A673 (cell line): ENCODE measurements around the gene ANKZF1. TPM values are rescaled to one million over a fixed set of nuclear protein-coding genes. Genes with fewer than 3 reads are reported as not detected.

Experiments
- BruUV-seq: library from RNA; stranded (reverse); fragments of 400-500 nt; replicated peaks from 2 replicates; lab custom pipeline; 2021; lab: Mats Ljungman, UMichigan
- CTCF ChIA-PET: fragments of 300-600 bp; sonication (Branson Sonifier 250); formaldehyde crosslinking; loops from one replicate; lab custom pipeline; 2022; ENCODE audit warnings: antibody characterized with exemption; lab: Charles Lee
- POLR2A ChIA-PET: fragments of 300-600 bp; sonication (Branson Sonifier 250); formaldehyde crosslinking; loops from one replicate; lab custom pipeline; 2022; ENCODE audit warnings: antibody characterized with exemption; ENCODE audit not compliant: low non-redundant PET; lab: Charles Lee
- DNase-seq: peaks from one replicate; pipeline ENCODE4 v3.0.0-alpha.2; 2015; ENCODE audit warnings: low spot score
- H3K27ac ChIP-seq: fragments of 200-600 bp; sonication (generic); 2 replicates; pipeline ENCODE4 v1.5.1; 2016; ENCODE audit warnings: mixed run types, low read depth, mild to moderate bottlenecking, mixed read lengths, antibody characterized with exemption, low read length; ENCODE audit not compliant: poor library complexity, severe bottlenecking
- H3K27me3 ChIP-seq: fragments of 200-600 bp; sonication (generic); replicated peaks from 2 replicates; pipeline ENCODE4 v1.6.1; 2017; ENCODE audit warnings: mixed run types, low read depth, mild to moderate bottlenecking, mixed read lengths, antibody characterized with exemption, low read length; ENCODE audit not compliant: insufficient read depth, poor library complexity
- H3K36me3 ChIP-seq: fragments of 200-600 bp; sonication (generic); 2 replicates; pipeline ENCODE4 v1.6.1; 2016; ENCODE audit warnings: mixed run types, mild to moderate bottlenecking, mixed read lengths, antibody characterized with exemption, low read length; ENCODE audit not compliant: insufficient read depth, poor library complexity, severe bottlenecking
- H3K4me1 ChIP-seq: fragments of 200-600 bp; sonication (generic); 2 replicates; pipeline ENCODE4 v1.6.1; 2017; ENCODE audit warnings: mixed run types, mild to moderate bottlenecking, mixed read lengths, antibody characterized with exemption, low read length; ENCODE audit not compliant: insufficient read depth, poor library complexity, severe bottlenecking
- H3K4me3 ChIP-seq: fragments of 200-600 bp; sonication (generic); 2 replicates; pipeline ENCODE4 v1.5.1; 2016; ENCODE audit warnings: low read depth, mixed run types, mild to moderate bottlenecking, mixed read lengths, low read length; ENCODE audit not compliant: poor library complexity, severe bottlenecking
- H3K9me3 ChIP-seq: fragments of 200-600 bp; sonication (generic); 2 replicates; pipeline ENCODE4 v1.6.1; 2016; ENCODE audit warnings: mixed run types, low read depth, mild to moderate bottlenecking, mixed read lengths, antibody characterized with exemption, low read length; ENCODE audit not compliant: poor library complexity, severe bottlenecking
- EZH2 ChIP-seq: fragments of 200-600 bp; sonication (generic); IDR thresholded peaks from 2 replicates; pipeline ENCODE4 v1.6.1; 2017; ENCODE audit warnings: borderline replicate concordance, low read depth, mild to moderate bottlenecking, mixed read lengths, antibody characterized with exemption, low read length; ENCODE audit not compliant: poor library complexity, severe bottlenecking
- intact Hi-C: fragments of 100-400 bp; cut with micrococcal nuclease; formaldehyde crosslinking; loops from one replicate; pipeline ENCODE4 v1.10.0; 2022; ENCODE audit not compliant: unreplicated experiment
- total RNA-seq: library from RNA; stranded (reverse); gene quantifications from 2 replicates; pipeline ENCODE4 v1.2.3, GENCODE V29; 2021
- TF ChIP-seq, protein P1 (sequence below): fragments of 300-800, 200-600 bp; sonication (generic); conservative IDR thresholded peaks from 2 replicates; pipeline ENCODE4 v1.5.1; 2017; ENCODE audit warnings: low read depth, mild to moderate bottlenecking, antibody characterized with exemption, low read length, moderate library complexity, mixed read lengths

The ANKZF1 gene
- total RNA-seq, 1 experiment from 2014 or later = 30.6 TPM

DNA sequence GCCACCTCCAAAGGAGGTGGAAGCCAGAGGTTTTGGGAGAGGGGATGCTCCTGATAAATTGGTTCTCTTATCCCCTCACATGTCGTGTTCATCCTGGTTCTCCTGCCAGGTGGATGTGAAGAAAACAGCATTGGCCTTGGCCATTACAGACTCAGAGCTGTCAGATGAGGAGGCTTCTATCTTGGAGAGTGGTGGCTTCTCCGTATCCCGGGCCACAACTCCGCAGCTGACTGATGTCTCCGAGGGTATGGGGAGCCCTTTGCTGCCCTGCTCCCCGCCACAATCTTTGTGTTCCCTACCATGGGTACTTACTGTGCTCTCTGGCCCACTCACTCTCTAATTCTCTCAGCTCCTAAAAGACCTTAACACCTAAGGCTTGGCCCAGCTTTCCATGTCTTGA is 48.1 kb upstream of the ANKZF1 start:
- no TSS peak for BruUV-seq
- CTCF ChIA-PET = no interaction called here
- H3K27ac ChIP-seq = no peak overlapping the region

DNA sequence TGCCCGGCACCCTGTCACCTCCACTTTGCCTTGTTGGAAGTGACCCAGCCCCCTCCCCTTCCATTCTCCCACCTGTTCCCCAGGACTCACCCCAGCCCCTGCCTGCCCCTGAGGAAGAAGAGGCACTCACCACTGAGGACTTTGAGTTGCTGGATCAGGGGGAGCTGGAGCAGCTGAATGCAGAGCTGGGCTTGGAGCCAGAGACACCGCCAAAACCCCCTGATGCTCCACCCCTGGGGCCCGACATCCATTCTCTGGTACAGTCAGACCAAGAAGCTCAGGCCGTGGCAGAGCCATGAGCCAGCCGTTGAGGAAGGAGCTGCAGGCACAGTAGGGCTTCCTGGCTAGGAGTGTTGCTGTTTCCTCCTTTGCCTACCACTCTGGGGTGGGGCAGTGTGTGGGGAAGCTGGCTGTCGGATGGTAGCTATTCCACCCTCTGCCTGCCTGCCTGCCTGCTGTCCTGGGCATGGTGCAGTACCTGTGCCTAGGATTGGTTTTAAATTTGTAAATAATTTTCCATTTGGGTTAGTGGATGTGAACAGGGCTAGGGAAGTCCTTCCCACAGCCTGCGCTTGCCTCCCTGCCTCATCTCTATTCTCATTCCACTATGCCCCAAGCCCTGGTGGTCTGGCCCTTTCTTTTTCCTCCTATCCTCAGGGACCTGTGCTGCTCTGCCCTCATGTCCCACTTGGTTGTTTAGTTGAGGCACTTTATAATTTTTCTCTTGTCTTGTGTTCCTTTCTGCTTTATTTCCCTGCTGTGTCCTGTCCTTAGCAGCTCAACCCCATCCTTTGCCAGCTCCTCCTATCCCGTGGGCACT is 47.1 kb upstream of the ANKZF1 start:
- CTCF ChIA-PET = no interaction called here

More for the DNA sequence above, 48.1 kb upstream of the ANKZF1 start:
- intact Hi-C loops = no loop called here
- H3K4me3 ChIP-seq = no peak overlapping the region
- DNase-seq = no peak
- peaks cover 5% of the 10 kb centered on the region for H3K4me1 ChIP-seq
- H3K36me3 ChIP-seq = peaks cover 40% of the 10 kb centered on the region
- H3K27me3 ChIP-seq = no peaks in the 10 kb centered on the region
- TF ChIP-seq EZH2 = no peak
- TF ChIP-seq, protein P1, sequence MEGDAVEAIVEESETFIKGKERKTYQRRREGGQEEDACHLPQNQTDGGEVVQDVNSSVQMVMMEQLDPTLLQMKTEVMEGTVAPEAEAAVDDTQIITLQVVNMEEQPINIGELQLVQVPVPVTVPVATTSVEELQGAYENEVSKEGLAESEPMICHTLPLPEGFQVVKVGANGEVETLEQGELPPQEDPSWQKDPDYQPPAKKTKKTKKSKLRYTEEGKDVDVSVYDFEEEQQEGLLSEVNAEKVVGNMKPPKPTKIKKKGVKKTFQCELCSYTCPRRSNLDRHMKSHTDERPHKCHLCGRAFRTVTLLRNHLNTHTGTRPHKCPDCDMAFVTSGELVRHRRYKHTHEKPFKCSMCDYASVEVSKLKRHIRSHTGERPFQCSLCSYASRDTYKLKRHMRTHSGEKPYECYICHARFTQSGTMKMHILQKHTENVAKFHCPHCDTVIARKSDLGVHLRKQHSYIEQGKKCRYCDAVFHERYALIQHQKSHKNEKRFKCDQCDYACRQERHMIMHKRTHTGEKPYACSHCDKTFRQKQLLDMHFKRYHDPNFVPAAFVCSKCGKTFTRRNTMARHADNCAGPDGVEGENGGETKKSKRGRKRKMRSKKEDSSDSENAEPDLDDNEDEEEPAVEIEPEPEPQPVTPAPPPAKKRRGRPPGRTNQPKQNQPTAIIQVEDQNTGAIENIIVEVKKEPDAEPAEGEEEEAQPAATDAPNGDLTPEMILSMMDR = no peak
- POLR2A ChIA-PET = interaction anchor here (0.6 kb wide), 1 partner anchor 109 kb away, joined by 6 read pairs; no protein-coding TSS in a partner anchor
- no peaks in the 10 kb centered on the region for H3K9me3 ChIP-seq

DNA sequence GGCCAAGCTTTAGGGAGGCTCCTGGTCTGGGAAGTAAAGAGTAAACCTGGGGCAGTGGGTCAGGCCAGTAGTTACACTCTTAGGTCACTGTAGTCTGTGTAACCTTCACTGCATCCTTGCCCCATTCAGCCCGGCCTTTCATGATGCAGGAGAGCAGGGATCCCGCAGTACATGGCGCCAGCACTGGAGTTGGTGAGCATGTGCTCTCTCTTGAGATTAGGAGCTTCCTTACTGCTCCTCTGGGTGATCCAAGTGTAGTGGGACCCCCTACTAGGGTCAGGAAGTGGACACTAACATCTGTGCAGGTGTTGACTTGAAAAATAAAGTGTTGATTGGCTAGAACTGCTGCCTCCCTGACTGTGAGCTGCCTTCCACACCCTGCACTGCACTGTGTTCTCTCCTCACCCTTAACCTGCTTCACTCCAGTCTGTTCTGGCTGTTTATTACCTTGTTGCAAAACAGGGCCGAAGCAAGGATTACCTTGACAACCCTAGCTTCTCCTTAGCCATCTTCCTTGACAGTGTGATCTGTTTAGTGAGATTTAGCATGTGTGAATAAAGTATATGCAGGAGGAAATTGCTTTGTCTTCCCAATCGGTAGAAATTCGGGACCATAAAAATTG is 46.3 kb upstream of the ANKZF1 start:
- ChIA-PET CTCF (no interaction called here), POLR2A (no interaction called here)
- Histone ChIP-seq H3K27me3 (no peaks in the 10 kb centered on the region), H3K4me3 (no peak overlapping the region), H3K36me3 (peaks cover 40% of the 10 kb centered on the region), H3K4me1 (peaks cover 5% of the 10 kb centered on the region), H3K27ac (no peak overlapping the region), H3K9me3 (no peaks in the 10 kb centered on the region)
- no peak for TF ChIP-seq EZH2
- TF ChIP-seq, protein P1 = no peak
- intact Hi-C loops = no loop called here
- BruUV-seq = no TSS peak
- DNase-seq = no peak

More for the DNA sequence above, 47.1 kb upstream of the ANKZF1 start:
- Histone ChIP-seq H3K27ac (no peak overlapping the region), H3K36me3 (peaks cover 40% of the 10 kb centered on the region), H3K4me3 (no peak overlapping the region), H3K4me1 (peaks cover 5% of the 10 kb centered on the region), H3K9me3 (no peaks in the 10 kb centered on the region), H3K27me3 (no peaks in the 10 kb centered on the region)
- TF ChIP-seq, protein P1 = no peak
- no peak for TF ChIP-seq EZH2
- DNase-seq = no peak
- intact Hi-C loops = no loop called here
- POLR2A ChIA-PET = interaction anchor here (0.6 to 0.7 kb wide), 2 partner anchors 108 to 572 kb away, joined by 6 to 12 read pairs; no protein-coding TSS in a partner anchor
- no TSS peak for BruUV-seq
